Trophoblast cell (in vitro differentiated cells and primary cell): Measurements from ENCODE around the gene WNK3.
"Not testable (repeated sequence)": the region's sequence is repeated elsewhere in the genome, so short reads cannot be mapped to it uniquely, and the experiment has no call there.

ENCODE experiments used
- DNase-seq, 2 donors: peaks; one replicate each; pipeline ENCODE4 v3.0.0-alpha.2; 2016
- H2AFZ ChIP-seq: 2 replicates; pipeline ENCODE4 v1.6.1; 2013; ENCODE audit warnings: low read length, moderate library complexity, mild to moderate bottlenecking; ENCODE audit not compliant: insufficient read depth, poor library complexity
- H2AK5ac ChIP-seq: 2 replicates; pipeline ENCODE4 v1.6.1; 2013; ENCODE audit warnings: mild to moderate bottlenecking, low read length
- H2BK120ac ChIP-seq: 2 replicates; pipeline ENCODE4 v1.6.1; 2013; ENCODE audit warnings: low read length, mild to moderate bottlenecking, moderate library complexity; ENCODE audit not compliant: insufficient read depth, poor library complexity
- H2BK12ac ChIP-seq: 2 replicates; pipeline ENCODE4 v1.6.1; 2013; ENCODE audit warnings: mild to moderate bottlenecking, low read length, moderate library complexity
- H2BK5ac ChIP-seq: 2 replicates; pipeline ENCODE4 v1.6.1; 2013; ENCODE audit warnings: low read length, low read depth, moderate library complexity, mild to moderate bottlenecking; ENCODE audit not compliant: poor library complexity
- H3K14ac ChIP-seq: 2 replicates; pipeline ENCODE4 v1.6.1; 2013; ENCODE audit warnings: mild to moderate bottlenecking, low read length
- H3K18ac ChIP-seq: 2 replicates; pipeline ENCODE4 v1.6.1; 2013; ENCODE audit warnings: mild to moderate bottlenecking, low read length
- H3K23ac ChIP-seq: 2 replicates; pipeline ENCODE4 v1.6.1; 2013; ENCODE audit warnings: low read length
- H3K27ac ChIP-seq: 2 replicates; pipeline ENCODE4 v1.5.1; 2013; ENCODE audit warnings: low read depth, mild to moderate bottlenecking, inconsistent platforms, low read length, moderate library complexity
- H3K27me3 ChIP-seq: 2 replicates; pipeline ENCODE4 v1.6.1; 2013; ENCODE audit warnings: inconsistent platforms, mild to moderate bottlenecking, low read length, moderate library complexity; ENCODE audit not compliant: insufficient read depth
- H3K36me3 ChIP-seq, 2 experiments: 1 replicate in 1 of 2; 2 replicates in 1 of 2; pipeline ENCODE4 v1.6.1; 2013; ENCODE audit warnings: low read length in 2 of 2, mild to moderate bottlenecking in 2 of 2, moderate library complexity in 1 of 2; ENCODE audit not compliant: insufficient read depth in 2 of 2, control insufficient read depth in 1 of 2
- H3K4ac ChIP-seq: 2 replicates; pipeline ENCODE4 v1.6.1; 2013; ENCODE audit warnings: low read depth, mild to moderate bottlenecking, low read length, moderate library complexity
- H3K4me1 ChIP-seq, 2 experiments: 1 replicate in 1 of 2; 2 replicates in 1 of 2; pipeline ENCODE4 v1.6.1; 2013; ENCODE audit warnings: low read length in 2 of 2, mild to moderate bottlenecking in 2 of 2, moderate library complexity in 1 of 2; ENCODE audit not compliant: insufficient read depth in 2 of 2, control insufficient read depth in 1 of 2
- H3K4me2 ChIP-seq: 2 replicates; pipeline ENCODE4 v1.6.1; 2013; ENCODE audit warnings: inconsistent platforms, mild to moderate bottlenecking, low read length, moderate library complexity
- H3K4me3 ChIP-seq: 2 replicates; pipeline ENCODE4 v1.5.1; 2013; ENCODE audit warnings: mild to moderate bottlenecking, low read depth, low read length, inconsistent platforms
- H3K79me1 ChIP-seq: one replicate; pipeline ENCODE4 v1.6.1; 2013; ENCODE audit warnings: low read length
- H3K79me2 ChIP-seq: 2 replicates; pipeline ENCODE4 v1.6.1; 2013; ENCODE audit warnings: low read length, mild to moderate bottlenecking; ENCODE audit not compliant: control insufficient read depth, insufficient read depth, poor library complexity
- H3K9ac ChIP-seq: 2 replicates; pipeline ENCODE4 v1.6.1; 2013; ENCODE audit warnings: mild to moderate bottlenecking, low read length
- H3K9me3 ChIP-seq: 2 replicates; pipeline ENCODE4 v1.6.1; 2013; ENCODE audit warnings: low read depth, mild to moderate bottlenecking, control low read depth, inconsistent platforms, low read length; ENCODE audit not compliant: insufficient read depth
- H4K12ac ChIP-seq: 2 replicates; pipeline ENCODE4 v1.6.1; 2013; ENCODE audit warnings: low read depth, mild to moderate bottlenecking, low read length, moderate library complexity
- H4K8ac ChIP-seq: 2 replicates; pipeline ENCODE4 v1.6.1; 2013; ENCODE audit warnings: low read depth, mild to moderate bottlenecking, low read length, moderate library complexity
- H4K91ac ChIP-seq: one replicate; pipeline ENCODE4 v1.6.1; 2013; ENCODE audit warnings: low read depth, mild to moderate bottlenecking, low read length, moderate library complexity
- WGBS: extraction: QIAGEN DNeasy Blood & Tissue Kit; methylation state at CpG from one replicate; pipeline ENCODE4 v1.1.7; 2013; ENCODE audit warnings: missing lambda C conversion rate; ENCODE audit not compliant: insufficient read length, insufficient coverage; ENCODE audit errors: extremely low coverage; 5-methylcytosine and 5-hydroxymethylcytosine counted together

WNK3 gene

DNA sequence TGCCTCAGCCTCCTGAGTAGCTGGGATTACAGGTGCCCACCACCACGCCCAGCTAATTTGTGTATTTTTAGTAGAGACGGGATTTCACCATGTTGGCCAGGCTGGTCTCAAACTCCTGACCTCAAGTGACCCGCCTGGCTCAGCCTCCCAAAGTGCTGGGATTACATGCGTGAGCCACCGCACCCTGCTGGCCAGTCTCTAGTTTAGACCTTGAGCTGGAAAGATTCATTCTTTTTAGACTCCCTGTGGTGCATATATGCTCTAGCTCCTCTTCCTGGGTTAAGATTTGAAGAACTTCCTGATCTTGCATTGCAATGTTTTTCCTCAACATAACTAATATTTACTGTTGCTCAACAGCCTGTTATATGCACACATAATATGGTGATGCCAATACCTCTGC is 26.8 kb upstream of the WNK3 start:
- H3K4me3 ChIP-seq, H4K12ac ChIP-seq, H3K79me1 ChIP-seq, H3K4ac ChIP-seq, H2BK12ac ChIP-seq, H3K27me3 ChIP-seq, H3K18ac ChIP-seq, H3K79me2 ChIP-seq, H3K9me3 ChIP-seq, H3K23ac ChIP-seq, H3K27ac ChIP-seq, H2BK120ac ChIP-seq, H3K14ac ChIP-seq, H3K4me1 ChIP-seq, H4K8ac ChIP-seq, H2AK5ac ChIP-seq, H3K4me2 ChIP-seq, H2BK5ac ChIP-seq, H3K9ac ChIP-seq, H2AFZ ChIP-seq, H4K91ac ChIP-seq, H3K36me3 ChIP-seq: not testable (repeated sequence)
- WGBS = no CpG with 5 or more reads among the region's 5 CpGs
- peak in 1 of 2 donors; percentile 8 for DNase-seq

DNA sequence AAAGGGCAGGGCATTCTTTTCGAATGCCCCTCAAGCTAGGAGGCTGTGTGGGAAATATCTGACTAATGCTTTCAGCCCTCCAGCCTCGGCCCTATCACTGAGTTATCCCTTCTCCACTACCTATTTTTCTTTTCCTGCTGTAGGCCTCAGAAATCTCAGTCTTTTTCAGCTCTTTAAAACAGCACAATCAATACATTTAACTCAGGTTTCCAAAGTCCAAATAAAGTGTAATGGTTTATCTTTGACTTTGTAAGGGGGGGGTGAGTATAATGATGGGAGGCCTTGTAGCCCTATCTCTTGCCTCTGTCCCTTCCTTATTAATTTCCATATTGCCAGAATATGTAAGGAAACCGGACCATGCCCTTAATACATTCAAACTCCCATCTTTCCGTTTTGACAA is 1.6 kb upstream of the WNK3 start:
- Histone ChIP-seq H3K9ac (no peak overlapping the region), H3K18ac (no peak overlapping the region), H4K12ac (no peak overlapping the region), H3K4ac (no peak overlapping the region), H3K79me2 (no peaks in the 10 kb centered on the region), H3K4me3 (no peak overlapping the region), H2BK5ac (no peak overlapping the region), H3K36me3 (no peaks in the 10 kb centered on the region), H3K4me1 (peaks cover 0 to 5% of the 10 kb centered on the region in 2 experiments), H4K91ac (no peak overlapping the region), H4K8ac (peak overlapping the region; percentile 88), H3K79me1 (peaks cover 9% of the 10 kb centered on the region), H3K23ac (no peak overlapping the region), H3K27me3 (no peaks in the 10 kb centered on the region), H3K27ac (no peak overlapping the region), H3K4me2 (peak overlapping the region; percentile 87), H2AK5ac (no peak overlapping the region), H2BK120ac (peak overlapping the region; percentile 69), H3K14ac (peak overlapping the region; percentile 61), H2BK12ac (no peak overlapping the region), H3K9me3 (no peaks in the 10 kb centered on the region), H2AFZ (peak overlapping the region; percentile 86)
- no CpG with 5 or more reads among the region's 4 CpGs for WGBS
- DNase-seq = no peak

DNA sequence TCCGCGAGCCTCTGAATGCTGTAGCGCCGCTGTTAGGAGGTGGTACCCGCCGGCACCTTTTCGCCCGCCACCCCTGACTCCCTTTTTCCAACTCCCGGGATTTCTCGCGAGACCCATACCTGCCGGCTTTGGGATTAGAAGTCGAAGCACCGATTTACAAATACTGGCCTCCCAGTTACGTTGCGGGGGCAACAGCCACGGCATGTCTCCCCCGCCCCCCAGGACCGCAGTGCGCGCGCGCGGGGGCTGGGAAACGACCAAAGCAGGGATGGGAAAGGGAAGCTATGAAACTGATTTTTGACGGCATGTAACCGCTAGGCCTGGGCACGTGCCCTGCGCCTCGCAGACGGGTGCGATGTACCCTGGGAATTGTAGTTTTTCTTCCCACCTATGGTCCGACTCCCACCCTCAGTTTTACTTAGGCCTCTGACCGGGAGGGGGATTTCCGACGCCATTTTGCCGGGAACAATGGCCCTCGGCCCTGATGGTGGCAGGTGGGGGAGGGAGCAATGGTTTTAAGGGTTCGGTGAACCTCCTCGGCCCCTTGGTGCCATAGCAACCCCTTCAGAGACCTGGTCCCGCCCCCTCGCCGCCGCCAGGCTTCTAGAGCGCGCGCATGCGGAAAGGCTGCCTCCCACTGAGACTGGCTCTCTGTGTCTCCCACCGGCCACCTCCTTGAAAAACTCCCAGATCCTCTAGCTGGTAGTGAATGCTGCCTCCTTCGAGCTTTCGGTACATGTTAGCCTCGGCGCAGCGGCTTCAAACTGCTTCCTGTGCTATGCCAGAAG is 772 bp upstream of the WNK3 start:
- Histone ChIP-seq H2AFZ (peak overlapping the region; percentile 86), H3K4me2 (peak overlapping the region; percentile 87), H3K4ac (no peak overlapping the region), H3K27me3 (no peaks in the 10 kb centered on the region), H4K12ac (peak overlapping the region; percentile 85), H4K8ac (peak overlapping the region; percentile 88), H3K18ac (peak overlapping the region; percentile 77), H3K27ac (peak overlapping the region; percentile 75), H3K9ac (peak overlapping the region; percentile 72), H3K23ac (no peak overlapping the region), H2AK5ac (no peak overlapping the region), H3K4me1 (peaks cover 0 to 5% of the 10 kb centered on the region in 2 experiments), H2BK5ac (peak overlapping the region; percentile 28), H3K4me3 (peak overlapping the region; percentile 74), H3K14ac (peak overlapping the region; percentile 85), H4K91ac (peak overlapping the region; percentile 87), H2BK12ac (no peak overlapping the region), H3K79me2 (no peaks in the 10 kb centered on the region), H3K36me3 (no peaks in the 10 kb centered on the region), H3K79me1 (peaks cover 9% of the 10 kb centered on the region), H2BK120ac (peak overlapping the region; percentile 69), H3K9me3 (no peaks in the 10 kb centered on the region)
- peak; percentile 22 to 46 for DNase-seq
- no CpG with 5 or more reads among the region's 54 CpGs for WGBS

DNA sequence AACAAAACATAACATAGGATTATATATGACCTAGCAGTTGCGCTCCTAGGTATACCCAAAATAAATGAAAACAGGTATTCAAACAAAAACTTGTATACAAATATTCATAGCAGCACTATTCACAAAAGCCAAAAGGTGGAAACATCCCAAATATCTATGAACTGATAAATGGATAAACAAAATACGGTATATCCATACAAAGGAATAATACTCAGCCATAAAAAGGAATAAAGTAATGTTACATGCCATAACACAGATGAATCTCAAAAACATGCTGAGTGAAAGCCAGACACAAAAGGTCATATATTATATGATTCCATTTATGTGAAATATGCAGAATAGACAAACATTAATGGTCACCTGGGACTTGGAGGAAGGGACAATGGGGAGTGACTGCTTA is 5.2 kb downstream of the WNK3 start:
- Histone ChIP-seq H3K9me3 (no peaks in the 10 kb centered on the region), H3K18ac (no peak overlapping the region), H2AK5ac (no peak overlapping the region), H3K9ac (no peak overlapping the region), H3K23ac (no peak overlapping the region), H2BK120ac (no peak overlapping the region), H3K79me1 (peaks cover 1% of the 10 kb centered on the region), H4K8ac (no peak overlapping the region), H2BK5ac (no peak overlapping the region), H2AFZ (no peak overlapping the region), H3K79me2 (no peaks in the 10 kb centered on the region), H4K12ac (no peak overlapping the region), H3K36me3 (no peaks in the 10 kb centered on the region), H2BK12ac (no peak overlapping the region), H3K4me3 (no peak overlapping the region), H3K14ac (no peak overlapping the region), H3K4me2 (no peak overlapping the region), H3K27me3 (no peaks in the 10 kb centered on the region), H4K91ac (no peak overlapping the region), H3K27ac (no peak overlapping the region), H3K4me1 (peaks cover 0 to 3% of the 10 kb centered on the region in 2 experiments), H3K4ac (no peak overlapping the region)
- DNase-seq = no peak
- WGBS = no CpG with 5 or more reads among the region's 2 CpGs
